Activated CD8-positive, alpha-beta memory T cell treated with anti-CD3 and anti-CD28 coated beads for 36 hours (primary cell): ENCODE data around the gene SEL1L2. TPM values are rescaled to one million over a fixed set of nuclear protein-coding genes. Genes with fewer than 3 reads are reported as not detected.
"Not testable (repeated sequence)": the region's sequence is repeated elsewhere in the genome, so short reads cannot be mapped to it uniquely, and the experiment has no call there.

ENCODE experiments used
- CTCF ChIA-PET: fragments of 350-600 bp; sonication (Branson Sonifier 250); formaldehyde crosslinking; loops from one replicate; lab custom pipeline; 2021; ENCODE audit warnings: antibody characterized with exemption; lab: Charles Lee
- POLR2A ChIA-PET: fragments of 350-600 bp; sonication (Branson Sonifier 250); formaldehyde crosslinking; loops from one replicate; lab custom pipeline; 2021; ENCODE audit warnings: antibody characterized with exemption; lab: Charles Lee
- total RNA-seq, 2 experiments: library from RNA; stranded (reverse); gene quantifications; one replicate each; pipeline ENCODE4 v1.2.3, GENCODE V29; 2021

Gene SEL1L2
- not detected for total RNA-seq

DNA sequence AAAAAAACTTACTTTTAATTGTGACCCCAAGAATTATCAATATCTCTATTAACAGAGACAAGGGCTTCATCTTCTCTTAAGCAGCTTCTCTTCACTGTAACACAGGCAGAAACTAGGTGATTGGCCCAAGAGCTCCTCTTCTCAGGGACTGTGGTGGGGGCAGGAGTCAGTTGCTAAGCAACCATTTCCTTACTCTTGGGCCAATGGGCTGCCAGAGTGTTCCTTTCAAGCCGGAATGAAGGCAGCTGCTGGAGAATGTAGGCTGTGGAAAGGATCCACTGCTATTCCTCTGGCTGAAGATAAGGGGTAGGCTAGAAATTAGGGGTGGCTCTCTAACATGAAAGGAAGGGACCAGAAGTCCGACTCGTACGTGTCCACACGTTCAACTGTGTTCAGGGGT, at the start of gene SEL1L2:
TSS of gene SEL1L2 (minus strand) at position 150 of the 400 bp plus-strand sequence. CDS start at position 70, 80 bp downstream.
- CTCF ChIA-PET, result no interaction called here
- POLR2A ChIA-PET, result no interaction called here

DNA sequence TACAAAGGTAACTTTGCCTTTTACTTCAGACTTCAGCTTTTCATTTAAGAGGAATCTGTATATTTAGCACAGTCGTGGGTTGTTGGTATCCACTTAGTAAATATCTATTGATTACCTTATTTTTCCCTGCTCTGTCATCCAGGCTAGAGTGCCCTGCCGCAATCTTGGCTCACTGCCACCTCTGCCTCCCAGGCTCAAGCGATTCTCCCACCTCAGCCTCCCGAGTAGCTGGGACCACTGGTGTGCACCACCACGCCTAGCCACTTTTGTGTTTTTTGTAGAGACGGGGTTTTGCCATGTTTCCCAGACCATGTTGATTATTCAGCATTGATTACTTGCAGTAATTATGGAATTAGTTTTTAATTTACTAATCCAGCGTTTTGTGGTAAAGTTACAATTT, 46.2 kb upstream of the SEL1L2 start:
- CTCF ChIA-PET, result no interaction called here
- POLR2A ChIA-PET, result no interaction called here

DNA sequence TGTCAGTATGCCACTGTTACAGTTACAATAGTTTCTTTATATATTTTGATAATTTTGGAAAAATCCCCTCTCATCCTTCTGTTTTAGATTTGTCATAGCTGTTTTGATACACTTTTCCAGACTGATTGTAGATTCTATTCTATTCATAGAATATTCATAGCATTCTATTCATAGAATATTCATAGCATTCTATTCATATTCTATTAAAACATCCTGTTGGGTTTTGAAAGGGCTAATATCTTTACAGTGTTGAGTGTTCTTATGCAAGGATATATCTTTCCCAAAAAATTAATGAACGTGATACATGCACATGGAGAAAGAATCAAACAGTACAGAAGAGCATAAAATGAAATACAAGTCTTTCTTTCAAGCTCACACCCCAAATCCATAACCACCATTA, 42.9 kb upstream of the SEL1L2 start:
- ChIA-PET CTCF (no interaction called here), POLR2A (no interaction called here)

GRCh38 chr20:14030991-14031390, 40.6 kb upstream of the SEL1L2 start:
- CTCF ChIA-PET, result no interaction called here
- POLR2A ChIA-PET, result no interaction called here

- CTCF ChIA-PET, result no interaction called here
- POLR2A ChIA-PET, result no interaction called here
Measured at GRCh38 chr20:14012671-14013070, 22.3 kb upstream of the SEL1L2 start.

DNA sequence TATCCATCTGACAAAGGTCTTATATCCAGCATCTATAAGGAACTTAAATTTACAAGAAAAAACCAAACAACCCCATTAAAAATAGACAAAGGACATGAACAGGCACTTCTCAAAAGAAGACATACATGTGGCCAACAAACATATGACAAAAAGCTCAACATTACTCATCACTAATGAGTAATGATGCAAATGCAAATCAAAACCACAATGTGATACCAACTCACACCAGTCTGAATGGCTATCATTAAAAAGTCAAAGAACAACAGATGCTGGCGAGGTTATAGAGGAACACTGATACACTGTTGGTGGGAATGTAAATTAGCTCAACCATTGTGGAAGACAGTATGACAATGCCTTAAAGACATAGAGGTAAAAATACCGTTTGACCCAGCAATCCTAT, 18.8 kb upstream of the SEL1L2 start:
- CTCF ChIA-PET, result no interaction called here
- POLR2A ChIA-PET, result no interaction called here

- CTCF ChIA-PET, result no interaction called here
- POLR2A ChIA-PET, result no interaction called here
Measured at GRCh38 chr20:14005996-14006395, 15.6 kb upstream of the SEL1L2 start.

GRCh38 chr20:14000917-14001316, 10.5 kb upstream of the SEL1L2 start:
- ChIA-PET POLR2A (no interaction called here), CTCF (no interaction called here)

- CTCF ChIA-PET, result no interaction called here
- POLR2A ChIA-PET, result no interaction called here
Measured at GRCh38 chr20:13996265-13996664, 5.9 kb upstream of the SEL1L2 start.

DNA sequence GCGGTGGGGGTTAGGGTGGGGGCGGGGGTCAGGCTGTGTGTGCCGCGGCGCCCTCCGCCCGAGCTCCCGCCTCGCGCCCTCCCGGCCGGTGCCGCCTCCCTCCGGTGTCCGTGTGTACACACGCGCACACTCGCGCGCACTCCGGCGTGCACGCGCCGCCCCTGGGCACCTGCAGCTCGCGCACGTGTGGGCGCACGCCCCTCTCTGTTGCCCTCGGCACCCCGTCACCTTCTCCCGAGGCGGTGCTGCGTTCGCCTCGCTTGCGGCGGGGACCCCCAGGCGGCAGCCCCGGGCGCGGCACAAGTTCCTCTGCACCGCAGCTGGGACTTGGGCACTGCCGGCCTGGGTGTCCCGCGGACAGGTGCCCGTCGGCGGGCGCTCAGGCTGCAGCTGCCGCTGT, 5.4 kb upstream of the SEL1L2 start:
- POLR2A ChIA-PET, result no interaction called here
- CTCF ChIA-PET, result no interaction called here

DNA sequence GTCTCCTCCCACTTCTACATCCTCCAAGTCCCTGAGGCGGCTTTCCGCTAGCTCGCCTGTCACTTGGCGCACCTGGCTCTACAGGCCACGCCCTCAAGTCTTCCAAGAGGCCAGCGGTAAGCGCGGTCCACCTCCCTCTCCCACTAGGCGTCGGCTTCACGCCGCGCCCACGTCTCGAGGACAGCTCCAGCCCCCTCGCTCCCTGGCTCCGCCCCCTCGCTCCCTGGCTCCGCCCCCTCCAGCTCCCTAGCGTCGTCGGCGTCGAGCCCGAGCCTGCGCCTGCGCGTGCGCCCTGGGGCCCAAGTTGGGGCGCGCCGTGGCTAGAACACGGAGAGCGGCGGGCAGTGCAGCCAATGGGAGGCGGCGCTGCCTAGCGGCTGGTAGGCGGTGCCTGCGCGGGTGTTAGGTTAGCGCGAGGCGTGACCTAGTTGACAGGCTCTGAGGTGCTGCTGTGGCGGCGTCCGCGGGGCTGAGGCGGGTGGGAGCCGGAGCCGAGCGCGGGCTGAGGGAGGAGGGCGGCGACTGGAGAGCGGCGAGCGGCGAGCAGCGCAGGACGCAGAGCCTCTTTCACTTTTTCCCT, 4.8 kb upstream of the SEL1L2 start, which contains the start of gene MACROD2:
TSS of gene MACROD2 (plus strand) at position 431 of the 580 bp plus-strand sequence.
- CTCF ChIA-PET, result no interaction called here
- POLR2A ChIA-PET, result no interaction called here

- POLR2A ChIA-PET, result not testable (repeated sequence)
Measured at GRCh38 chr20:13991955-13992354, 1.5 kb upstream of the SEL1L2 start.

DNA sequence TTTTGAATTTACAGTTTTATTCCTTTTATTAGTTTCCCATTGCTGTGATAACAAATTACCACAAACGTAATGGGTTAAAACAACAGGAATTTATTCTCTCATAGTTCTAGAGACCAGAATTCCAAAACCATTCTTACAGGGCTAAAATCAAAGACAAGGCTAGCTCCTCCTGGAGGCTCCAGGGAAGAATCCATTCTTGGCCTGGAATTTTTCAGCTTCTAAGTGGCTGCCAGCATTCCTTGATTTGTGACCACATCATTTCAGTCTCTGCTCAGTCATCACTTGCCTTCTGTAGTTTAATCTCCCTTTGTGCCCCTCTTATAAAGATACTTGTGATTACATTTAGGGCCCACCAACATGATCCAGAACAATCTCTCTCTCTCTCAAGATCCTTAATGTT, 897 bp upstream of the SEL1L2 start:
- ChIA-PET POLR2A (no interaction called here), CTCF (no interaction called here)

More at GRCh38 chr20:13991955-13992354, 1.5 kb upstream of the SEL1L2 start:
- CTCF ChIA-PET, result not testable (repeated sequence)

DNA sequence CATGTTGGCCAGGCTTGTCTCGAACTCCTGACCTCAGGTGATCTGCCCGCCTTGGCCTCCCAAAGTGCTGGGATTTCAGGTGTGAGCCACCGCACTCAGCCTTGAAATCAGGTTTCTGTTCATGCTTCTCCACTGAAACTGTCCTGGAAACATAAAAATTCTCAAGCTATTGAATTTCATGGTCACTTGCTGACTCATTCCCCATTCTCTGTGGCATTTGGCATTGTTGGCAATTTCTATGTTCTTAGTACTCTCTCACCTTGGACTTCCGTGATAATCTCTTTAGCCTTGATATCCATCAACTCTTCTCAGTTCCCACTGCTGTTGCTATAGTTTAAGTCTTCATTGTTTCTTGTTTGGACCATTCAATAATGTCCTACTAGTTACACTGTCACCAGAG, 6.2 kb downstream of the SEL1L2 start:
- CTCF ChIA-PET, result no interaction called here
- POLR2A ChIA-PET, result no interaction called here

DNA sequence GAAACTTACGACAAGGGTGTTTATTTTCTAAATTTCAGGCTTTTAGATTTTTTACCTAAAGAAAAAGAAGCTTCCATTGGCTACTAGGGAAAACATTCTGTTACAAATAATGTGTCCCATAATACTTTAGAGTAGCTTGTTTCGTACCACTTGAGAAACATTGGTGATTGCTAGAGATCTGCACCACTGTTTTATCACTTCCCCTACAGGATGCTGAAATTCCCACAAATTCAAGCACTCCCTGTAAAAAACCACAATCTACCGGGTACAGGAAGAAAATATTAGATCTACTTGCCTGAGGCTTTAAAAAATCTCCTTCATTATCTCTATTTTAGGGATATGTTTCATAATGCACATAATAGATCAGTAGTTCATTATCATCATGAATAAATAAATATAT, 29.9 kb downstream of the SEL1L2 start:
- ChIA-PET CTCF (no interaction called here), POLR2A (no interaction called here)

- POLR2A ChIA-PET, result no interaction called here
- CTCF ChIA-PET, result no interaction called here
Measured at GRCh38 chr20:13960119-13960518, 30.3 kb downstream of the SEL1L2 start.

- POLR2A ChIA-PET, result no interaction called here
- CTCF ChIA-PET, result no interaction called here
Measured at GRCh38 chr20:13953227-13953626, 37.2 kb downstream of the SEL1L2 start.

DNA sequence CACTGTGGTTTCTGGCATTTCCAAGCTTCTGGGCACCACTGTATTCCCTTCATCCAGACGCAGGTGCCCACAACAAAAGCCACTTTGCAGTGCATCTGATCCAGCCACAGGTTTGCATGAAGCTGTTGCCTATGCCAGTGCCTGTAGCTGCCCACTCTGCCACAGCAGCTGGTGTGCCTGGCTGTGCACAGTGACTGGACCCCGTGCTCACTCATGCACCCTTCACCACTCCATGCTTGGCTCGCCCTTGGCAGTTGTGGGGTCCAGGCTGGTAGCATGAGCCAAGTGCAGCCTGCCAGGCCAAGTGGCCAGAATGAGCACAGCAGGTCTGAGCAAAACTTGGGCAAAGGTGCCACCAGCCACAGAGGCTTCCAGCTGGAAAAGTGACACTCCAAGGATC, 42.7 kb downstream of the SEL1L2 start:
- CTCF ChIA-PET, result no interaction called here
- POLR2A ChIA-PET, result no interaction called here

DNA sequence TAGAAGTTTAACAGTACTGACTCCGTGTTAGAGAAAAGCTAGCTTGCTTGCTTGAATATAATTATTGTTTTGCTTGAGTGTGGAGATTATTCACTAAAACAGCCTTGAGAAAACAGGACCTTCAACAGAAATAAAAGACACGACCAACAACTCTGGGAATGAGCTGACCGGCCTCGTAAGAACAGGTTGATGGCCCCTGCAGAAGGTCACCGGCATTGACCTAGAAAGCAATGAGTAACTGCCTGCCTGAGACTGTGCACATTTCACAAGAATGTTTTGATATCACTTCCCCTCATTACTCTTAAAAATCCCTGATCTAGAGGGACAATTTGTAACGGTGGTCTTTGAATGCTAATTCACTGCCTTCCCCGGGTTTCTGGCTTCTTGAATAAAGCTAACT, 49.4 kb downstream of the SEL1L2 start:
- ChIA-PET POLR2A (no interaction called here), CTCF (no interaction called here)

GRCh38 chr20:13936781-13937576, 53.4 kb downstream of the SEL1L2 start:
- CTCF ChIA-PET, result no interaction called here
- POLR2A ChIA-PET, result no interaction called here
